GM19468 (cell line): ENCODE data around the gene ATP5F1D.

Source experiments
- ATAC-seq: cut with Tn5 transposase; IDR thresholded peaks from one replicate; pipeline ENCODE4 v1.9.1; 2021; ENCODE audit warnings: mild to moderate bottlenecking, moderate library complexity, moderate number of reproducible peaks; ENCODE audit not compliant: unreplicated experiment; ENCODE audit errors: extremely low read depth

Gene ATP5F1D

DNA sequence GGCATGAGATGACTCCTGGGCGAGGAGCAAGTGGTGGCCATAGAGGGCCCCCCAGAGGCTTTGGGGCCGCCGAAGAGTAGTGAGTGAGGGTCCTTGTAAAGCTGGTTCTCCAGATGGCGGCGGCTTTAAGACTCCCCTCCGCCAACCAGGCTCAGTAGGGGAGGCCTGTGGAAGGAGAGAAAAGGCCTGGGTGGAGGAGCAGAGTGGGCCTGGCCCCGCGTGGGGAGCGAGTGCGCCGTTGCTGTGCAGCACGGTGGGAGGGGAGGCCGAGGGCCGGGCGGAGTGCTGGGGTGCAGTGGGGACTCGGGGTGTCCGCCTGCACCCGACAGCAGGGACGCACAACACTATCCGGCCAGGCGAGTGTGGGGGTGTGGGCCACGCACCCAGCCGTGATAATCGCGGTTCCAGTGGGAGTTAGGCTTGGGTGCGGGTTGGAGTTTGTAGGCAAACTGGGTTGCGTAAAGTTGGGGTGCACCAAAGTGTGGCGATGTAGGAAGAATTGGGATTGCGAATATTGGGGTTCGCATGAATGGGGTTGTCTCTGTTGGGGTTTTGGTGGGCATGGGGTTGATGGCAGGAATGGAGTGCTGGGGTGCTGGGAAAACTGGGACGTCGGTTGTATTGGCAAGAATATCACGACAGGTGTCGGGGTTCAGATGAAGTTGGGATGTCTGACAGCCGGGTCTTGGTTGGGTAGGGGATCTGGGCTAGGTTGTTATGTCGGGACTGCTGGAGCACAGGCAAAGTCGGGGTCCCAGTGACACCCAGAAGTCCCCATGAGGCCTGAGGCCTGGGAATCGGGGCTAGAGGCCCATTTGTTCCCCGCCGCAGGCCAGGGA, 26.9 kb downstream of the ATP5F1D start:
- ATAC-seq: no peak

DNA sequence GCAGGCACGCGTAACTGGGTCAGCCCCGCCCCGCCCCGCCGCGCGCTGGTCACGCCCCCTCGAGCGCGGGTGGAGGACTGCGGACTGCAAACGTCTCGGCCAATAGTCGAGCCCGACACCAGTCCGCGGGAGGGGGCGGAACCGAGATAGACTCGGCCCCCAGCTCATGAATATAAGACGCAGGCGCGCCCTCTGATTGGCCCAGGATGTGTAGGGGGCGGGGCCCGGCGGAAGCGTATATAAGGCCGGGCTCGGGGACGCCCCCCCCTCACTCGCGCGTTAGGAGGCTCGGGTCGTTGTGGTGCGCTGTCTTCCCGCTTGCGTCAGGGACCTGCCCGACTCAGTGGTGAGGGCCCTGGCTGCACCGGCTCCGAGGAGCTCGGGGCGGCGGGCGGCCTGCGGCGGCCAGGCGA, 27.5 kb downstream of the ATP5F1D start, which contains the start of gene CIRBP:
Gene CIRBP, plus strand, starts transcription at position 268 of the 413 bp plus-strand sequence. CDS start 1,602 bp downstream, outside the sequence.
- peak; percentile 26 for ATAC-seq

DNA sequence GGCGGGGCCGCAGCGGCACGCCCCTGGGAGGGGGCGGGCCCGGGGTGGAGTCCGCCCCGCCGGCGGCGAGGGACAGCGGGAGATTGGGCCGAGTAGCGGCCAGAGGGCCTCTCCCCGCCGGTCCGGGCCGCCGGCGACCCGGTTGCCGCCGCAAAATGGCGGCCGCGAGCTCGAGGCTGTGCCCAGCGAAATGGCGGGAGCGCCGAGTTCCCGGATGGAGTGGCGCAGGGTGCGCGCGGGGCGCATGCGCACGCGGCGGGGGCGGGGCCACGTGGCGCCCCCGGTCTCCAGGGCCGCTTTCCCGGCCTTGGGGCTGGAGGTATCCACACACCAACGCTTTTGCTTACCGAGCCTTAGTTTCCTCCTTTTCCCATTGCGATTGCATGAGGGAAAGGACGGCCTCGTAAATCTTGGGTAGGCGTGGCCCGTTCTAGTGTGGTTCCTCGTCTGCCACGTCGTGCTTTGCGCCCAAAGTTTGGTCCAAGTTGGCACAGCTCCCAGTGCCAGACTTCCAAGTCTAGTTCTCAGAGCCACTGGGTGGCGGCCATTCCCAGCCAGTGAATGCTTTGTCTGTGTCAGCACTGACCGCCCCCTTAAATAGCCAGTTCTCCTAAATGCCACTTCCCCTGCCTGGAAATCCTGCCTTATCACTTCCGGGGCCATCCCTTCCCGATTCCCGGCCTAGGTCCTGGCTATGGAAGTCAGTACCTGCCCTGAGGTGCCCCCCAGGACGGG, 28.1 kb downstream of the ATP5F1D start:
- ATAC-seq: peak; percentile 4

DNA sequence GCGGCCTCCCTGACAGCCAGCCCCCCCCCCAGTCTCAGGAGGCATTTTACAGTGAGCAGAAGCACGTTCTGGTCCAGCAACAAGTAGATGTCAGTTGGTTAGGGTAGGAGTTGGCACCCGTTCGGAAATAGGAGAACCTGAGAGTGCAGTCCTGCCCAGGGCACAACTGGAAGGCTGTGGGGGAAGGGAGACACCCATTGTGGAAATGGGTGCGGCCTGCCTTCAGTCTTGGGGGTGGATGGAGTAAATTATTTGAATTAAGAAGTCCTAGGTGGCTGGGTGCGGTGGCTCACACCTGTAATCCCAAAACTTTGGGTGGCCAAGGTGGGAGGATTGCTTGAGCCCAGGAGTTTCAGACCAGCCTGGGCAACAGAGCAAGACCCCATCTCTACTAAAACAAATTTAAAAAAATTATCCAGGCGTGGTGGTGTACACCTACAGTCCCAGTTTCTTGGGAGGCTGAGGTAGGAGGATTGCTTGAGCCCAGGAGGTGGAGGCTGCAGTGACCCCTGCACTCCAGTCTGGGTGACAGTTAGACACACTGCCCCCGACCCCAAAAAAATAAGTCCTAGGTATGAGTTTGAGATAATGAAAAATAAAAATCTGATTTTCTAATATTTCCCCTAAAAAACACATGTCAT, 28.8 kb downstream of the ATP5F1D start:
- ATAC-seq: no peak

- ATAC-seq: no peak
Measured at GRCh38 chr19:1270854-1271527, 29.4 kb downstream of the ATP5F1D start.

GRCh38 chr19:1271528-1272422, 30.2 kb downstream of the ATP5F1D start:
- ATAC-seq: no peak

GRCh38 chr19:1272423-1273262, 31.1 kb downstream of the ATP5F1D start:
- ATAC-seq: no peak

DNA sequence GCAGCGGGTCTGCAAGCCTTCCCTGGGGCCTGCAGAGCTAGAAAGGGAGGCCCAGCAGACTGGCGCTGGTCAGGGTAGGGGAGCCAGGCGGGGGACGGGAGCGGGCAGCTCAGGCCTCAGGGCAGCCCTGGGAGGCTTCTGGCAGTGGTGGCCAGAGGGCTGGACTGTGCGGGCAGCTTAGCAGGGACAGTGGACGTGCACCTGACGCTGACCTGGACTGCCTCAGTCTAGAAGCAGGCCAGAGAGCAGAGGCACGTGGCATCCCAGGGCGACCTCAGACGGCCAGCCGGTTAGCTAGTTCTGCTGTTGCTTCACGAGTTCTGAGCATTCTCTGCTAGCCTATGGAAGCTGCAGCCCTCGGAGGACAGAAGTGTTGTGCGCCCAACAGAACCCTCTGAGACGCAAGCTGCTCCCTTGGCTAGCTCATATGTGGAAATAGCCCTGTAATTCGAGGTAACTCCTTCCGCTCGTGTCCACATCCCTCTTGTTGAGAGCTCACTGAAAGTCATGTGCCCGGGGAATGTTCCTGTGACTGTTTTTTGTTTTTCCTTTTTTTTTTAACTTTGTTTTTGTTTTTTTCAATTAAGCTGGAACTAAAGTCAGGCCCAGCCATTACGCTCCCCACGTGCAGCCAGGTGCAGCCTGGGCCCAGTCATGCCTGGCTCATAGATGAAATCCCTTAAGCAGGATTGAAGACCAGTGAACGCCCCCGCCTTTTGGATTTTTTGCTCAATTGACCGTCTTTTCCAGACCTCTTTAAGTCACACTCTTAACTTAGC, 31.9 kb downstream of the ATP5F1D start:
- ATAC-seq: no peak

DNA sequence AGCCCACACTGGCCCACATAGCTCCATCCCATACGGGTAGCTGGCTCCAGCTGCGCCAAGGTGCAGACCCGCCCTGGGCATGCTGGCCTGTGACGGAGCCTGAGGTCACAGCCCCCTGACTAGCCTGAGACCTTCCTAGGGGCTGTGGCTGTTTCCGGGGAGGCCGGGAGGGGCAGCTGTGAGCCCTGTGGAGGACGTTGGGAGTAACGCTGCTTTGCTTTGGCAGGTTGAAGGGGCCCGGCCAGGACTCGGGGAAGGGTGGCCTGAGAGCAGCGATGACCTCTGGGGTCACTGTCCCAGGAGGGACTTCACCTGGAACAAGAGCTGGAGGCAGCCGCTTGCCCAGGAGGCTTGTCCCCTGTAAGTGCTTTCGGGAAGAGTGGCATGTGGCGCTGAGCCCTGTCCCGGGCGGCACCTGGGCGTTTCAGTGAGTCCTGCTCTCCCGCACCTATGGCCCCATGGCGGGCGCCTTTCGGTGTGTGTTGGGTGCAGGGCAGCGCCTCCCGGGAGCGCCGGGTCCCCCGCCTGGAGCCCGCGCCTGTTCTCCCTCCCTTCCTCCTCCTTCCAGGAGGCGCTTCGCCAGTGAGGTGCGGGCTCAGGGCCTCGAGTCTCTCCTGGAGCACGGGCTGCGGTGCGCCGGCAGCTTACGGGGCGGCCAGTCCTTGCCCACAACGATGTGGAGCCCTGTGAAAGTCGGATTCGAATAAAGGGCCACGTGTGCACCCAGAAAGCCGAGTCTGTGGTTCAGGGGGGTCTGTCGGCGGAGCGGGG, 32.7 kb downstream of the ATP5F1D start:
- no peak for ATAC-seq

DNA sequence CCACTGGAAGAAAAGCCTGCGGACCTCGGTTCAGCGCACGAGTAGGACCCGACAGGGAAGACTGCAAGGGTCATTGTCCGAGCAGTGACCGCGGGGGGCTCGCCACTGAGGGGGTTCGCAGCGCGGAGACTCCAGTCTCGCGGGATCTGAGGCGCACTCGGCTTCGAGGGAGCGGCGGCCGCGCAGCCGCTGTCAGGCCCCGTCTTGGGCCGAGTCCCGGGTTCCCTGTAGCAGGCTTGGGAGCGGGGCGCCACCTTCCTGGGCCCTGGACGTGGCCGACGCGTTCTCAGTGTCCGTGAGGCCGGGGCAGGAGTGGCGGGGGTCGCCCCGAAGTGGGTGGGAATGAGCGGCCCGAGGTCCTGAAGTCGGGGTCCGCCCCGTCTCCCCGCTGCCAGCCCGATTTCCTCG, 33.3 kb downstream of the ATP5F1D start:
- ATAC-seq: no peak

GRCh38 chr19:1275260-1275975, 33.9 kb downstream of the ATP5F1D start, which contains the start of gene FAM174C:
TSS of gene FAM174C (plus strand) at chr19:1275530. CDS start at chr19:1275550, 20 bp downstream.
- ATAC-seq: peak; percentile 73

- ATAC-seq: no peak
Measured at GRCh38 chr19:1275976-1276627, 34.6 kb downstream of the ATP5F1D start.

DNA sequence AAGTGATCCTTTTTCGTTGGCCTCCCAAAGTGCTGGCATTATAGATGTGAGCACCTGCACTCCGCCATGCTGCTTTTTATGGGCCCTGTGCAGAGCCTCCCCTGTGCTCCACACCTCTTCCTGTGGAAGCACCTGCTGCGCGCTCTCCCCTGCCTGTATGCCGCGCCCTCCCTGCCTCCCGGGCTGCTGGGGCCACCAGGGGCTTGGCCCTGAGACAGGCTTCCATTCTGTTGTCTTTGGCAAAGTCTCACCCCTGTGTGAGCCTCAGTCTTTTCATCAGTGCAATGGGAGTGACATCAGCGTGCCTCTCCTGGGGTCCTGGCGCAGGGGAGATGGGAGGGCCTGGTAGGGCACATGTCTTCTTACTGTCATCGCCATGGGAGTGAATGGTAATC, 35.1 kb downstream of the ATP5F1D start:
- ATAC-seq: no peak

GRCh38 chr19:1277061-1277460, 35.5 kb downstream of the ATP5F1D start:
- no peak for ATAC-seq

GRCh38 chr19:1278074-1278473, 36.5 kb downstream of the ATP5F1D start:
- ATAC-seq: no peak
